H1 (cell line): Measurements from ENCODE around the gene FGF4. TPM values are rescaled to one million over a fixed set of nuclear protein-coding genes. Genes with fewer than 3 reads are reported as not detected.

ENCODE experiments used
- CTCF ChIA-PET: fragments of 300-600 bp; sonication (Branson Sonifier 250); formaldehyde crosslinking; loops from one replicate; lab custom pipeline; 2021; ENCODE audit not compliant: partially characterized antibody; lab: Charles Lee
- POLR2A ChIA-PET: fragments of 300-600 bp; sonication (Branson Sonifier 250); formaldehyde crosslinking; loops from one replicate; lab custom pipeline; 2021; ENCODE audit warnings: inconsistent platforms; ENCODE audit not compliant: partially characterized antibody; lab: Charles Lee
- DNase-seq, 2 experiments: peaks; one replicate each; pipeline versions ENCODE4 v3.0.0 to v3.0.0-alpha.2; 2010 to 2022; ENCODE audit warnings: low spot score in 2 of 2, low read depth in 1 of 2, mixed read lengths in 1 of 2
- FAIRE-seq: peaks from 2 replicates; lab custom pipeline; 2011; peaks lifted over from hg19 to GRCh38; lab: Jason Lieb, UNC
- H2AFZ ChIP-seq: 2 replicates; pipeline ENCODE4 v1.8.1; 2012; ENCODE audit warnings: low read length, inconsistent platforms
- H2AK5ac ChIP-seq: 2 replicates; pipeline ENCODE4 v1.6.1; 2013; ENCODE audit warnings: low read depth, low read length
- H2BK120ac ChIP-seq: replicated peaks from 2 replicates; pipeline ENCODE3; 2013; ENCODE audit warnings: low read depth, low read length, inconsistent platforms
- H2BK12ac ChIP-seq: 2 replicates; pipeline ENCODE4 v1.6.1; 2013; ENCODE audit warnings: low read depth, low read length
- H2BK15ac ChIP-seq: 2 replicates; pipeline ENCODE4 v1.6.1; 2013; ENCODE audit warnings: low read length
- H2BK20ac ChIP-seq: 2 replicates; pipeline ENCODE4 v1.6.1; 2013; ENCODE audit warnings: low read length
- H2BK5ac ChIP-seq: 2 replicates; pipeline ENCODE4 v1.6.1; 2013; ENCODE audit warnings: low read depth, low read length
- H3K14ac ChIP-seq: 2 replicates; pipeline ENCODE4 v1.6.1; 2013; ENCODE audit warnings: inconsistent platforms; ENCODE audit not compliant: insufficient read length
- H3K18ac ChIP-seq: 2 replicates; pipeline ENCODE4 v1.6.1; 2013; ENCODE audit warnings: low read length; ENCODE audit errors: extremely low read depth
- H3K23ac ChIP-seq: 2 replicates; pipeline ENCODE4 v1.6.1; 2013; ENCODE audit warnings: inconsistent platforms; ENCODE audit not compliant: insufficient read length
- H3K23me2 ChIP-seq: 2 replicates; pipeline ENCODE4 v1.6.1; 2013; ENCODE audit warnings: low read depth, low read length
- H3K27ac ChIP-seq: 2 replicates; pipeline ENCODE4 v1.6.1; 2011; ENCODE audit warnings: low read depth, low read length, inconsistent platforms
- H3K27me3 ChIP-seq, 4 experiments: replicated peaks in 1 of 4; 1 replicate in 1 of 4; 2 replicates in 3 of 4; pipeline versions ENCODE4 v1.6.1 to v1.8.1; 2011 to 2013; ENCODE audit warnings: low read length in 3 of 4, mild to moderate bottlenecking in 3 of 4, inconsistent platforms in 2 of 4, mixed read lengths in 2 of 4, moderate library complexity in 1 of 4; ENCODE audit not compliant: control insufficient read depth in 3 of 4, insufficient read depth in 3 of 4; ENCODE audit errors: extremely low read depth in 1 of 4
- H3K36me3 ChIP-seq, 4 experiments: 2 replicates each; pipeline versions ENCODE4 v1.6.1 to v1.8.1; 2011 to 2013; ENCODE audit warnings: mild to moderate bottlenecking in 4 of 4, low read length in 3 of 4, moderate library complexity in 2 of 4, control low read depth in 1 of 4, inconsistent platforms in 1 of 4; ENCODE audit not compliant: insufficient read depth in 4 of 4, control insufficient read depth in 2 of 4
- H3K4ac ChIP-seq: replicated peaks from 2 replicates; pipeline ENCODE3; 2013; ENCODE audit warnings: low read length, low read depth, mixed read lengths, inconsistent platforms; ENCODE audit not compliant: insufficient read length
- H3K4me1 ChIP-seq, 4 experiments: replicated peaks in 1 of 4; 1 replicate in 1 of 4; 2 replicates in 3 of 4; pipeline versions ENCODE4 v1.6.1 to v1.8.1; 2011 to 2013; ENCODE audit warnings: low read length in 3 of 4, inconsistent platforms in 2 of 4, mixed read lengths in 1 of 4; ENCODE audit not compliant: insufficient read depth in 4 of 4, control insufficient read depth in 3 of 4
- H3K4me2 ChIP-seq, 2 experiments: 2 replicates each; pipeline versions ENCODE4 v1.6.1 to v1.8.1; 2011 to 2013; ENCODE audit warnings: low read depth in 2 of 2, low read length in 2 of 2, control low read depth in 1 of 2, inconsistent platforms in 1 of 2, mild to moderate bottlenecking in 1 of 2; ENCODE audit not compliant: insufficient read depth in 1 of 2
- H3K4me3 ChIP-seq, 4 experiments: fragments of 200-600, 300-600 bp in 1 of 4; sonication (generic), shearing (Covaris generic), sonication (Bioruptor Twin) in 1 of 4; 2 replicates each; pipeline versions ENCODE4 v1.5.1 to v1.8.1; 2011 to 2016; ENCODE audit warnings: low read length in 4 of 4, low read depth in 3 of 4, control low read depth in 2 of 4, inconsistent platforms in 2 of 4, mild to moderate bottlenecking in 2 of 4, mixed read lengths in 1 of 4, moderate library complexity in 1 of 4; ENCODE audit not compliant: insufficient read depth in 2 of 4; ENCODE audit errors: extremely low read depth in 1 of 4
- H3K56ac ChIP-seq: replicated peaks from 2 replicates; pipeline ENCODE3; 2013; ENCODE audit warnings: low read depth, mild to moderate bottlenecking, mixed read lengths, low read length, inconsistent platforms; ENCODE audit not compliant: insufficient read length
- H3K79me1 ChIP-seq: 2 replicates; pipeline ENCODE4 v1.6.1; 2013; ENCODE audit warnings: low read depth, low read length, control low read depth
- H3K79me2 ChIP-seq, 2 experiments: 2 replicates each; pipeline versions ENCODE4 v1.6.1 to v1.8.1; 2012 to 2013; ENCODE audit warnings: low read length in 2 of 2, mild to moderate bottlenecking in 2 of 2, inconsistent platforms in 1 of 2; ENCODE audit not compliant: insufficient read depth in 2 of 2, control insufficient read depth in 1 of 2
- H3K9ac ChIP-seq, 4 experiments: replicated peaks in 1 of 4; 1 replicate in 1 of 4; 2 replicates in 3 of 4; pipeline versions ENCODE4 v1.6.1 to v1.8.1; 2011 to 2013; ENCODE audit warnings: low read depth in 3 of 4, low read length in 3 of 4, control low read depth in 2 of 4, mild to moderate bottlenecking in 2 of 4, moderate library complexity in 2 of 4, inconsistent platforms in 1 of 4; ENCODE audit errors: extremely low read depth in 1 of 4
- H3K9me3 ChIP-seq, 2 experiments: 2 replicates each; pipeline versions ENCODE4 v1.6.1 to v1.8.1; 2012 to 2013; ENCODE audit warnings: mild to moderate bottlenecking in 2 of 2, moderate library complexity in 2 of 2, control low read depth in 1 of 2, inconsistent platforms in 1 of 2, low read depth in 1 of 2, low read length in 1 of 2, mixed read lengths in 1 of 2; ENCODE audit not compliant: insufficient read depth in 2 of 2
- H4K20me1 ChIP-seq, 2 experiments: replicated peaks in 1 of 2; 2 replicates each; pipeline versions ENCODE3 to v1.8.1; 2011 to 2013; ENCODE audit warnings: inconsistent platforms in 2 of 2, low read length in 2 of 2, mild to moderate bottlenecking in 1 of 2; ENCODE audit not compliant: insufficient read depth in 2 of 2, control insufficient read depth in 1 of 2
- H4K5ac ChIP-seq: 2 replicates; pipeline ENCODE4 v1.6.1; 2013; ENCODE audit warnings: low read length, low read depth, mixed read lengths, inconsistent platforms; ENCODE audit not compliant: insufficient read length
- H4K8ac ChIP-seq: 2 replicates; pipeline ENCODE4 v1.8.0; 2013; ENCODE audit warnings: mild to moderate bottlenecking, moderate library complexity, low read length, inconsistent platforms; ENCODE audit not compliant: insufficient read depth; ENCODE audit errors: extremely low read depth
- H4K91ac ChIP-seq: replicated peaks from 2 replicates; pipeline ENCODE3; 2013; ENCODE audit warnings: low read length, mixed read lengths, inconsistent platforms; ENCODE audit not compliant: insufficient read length
- ATF3 ChIP-seq: IDR thresholded peaks from 2 replicates; pipeline ENCODE4 v1.6.1; 2011; ENCODE audit warnings: low read depth, mild to moderate bottlenecking, low read length; ENCODE audit not compliant: insufficient read depth
- CBX5 ChIP-seq: fragments of 300-800, 300-1000 bp; sonication (generic); IDR thresholded peaks from 2 replicates; pipeline ENCODE4 v1.7.1; 2016; ENCODE audit warnings: antibody characterized with exemption, low read length, low read depth
- CHD1 ChIP-seq: IDR thresholded peaks from 2 replicates; pipeline ENCODE4 v1.6.1; 2012; ENCODE audit warnings: low read depth, low read length, improper control_type of control experiment
- GABPA ChIP-seq: IDR thresholded peaks from 2 replicates; pipeline ENCODE4 v1.6.1; 2011; ENCODE audit warnings: mild to moderate bottlenecking, low read length, moderate library complexity, borderline replicate concordance; ENCODE audit not compliant: insufficient read depth
- KDM1A ChIP-seq: fragments of 200-600, 300-600 bp; sonication (generic); IDR thresholded peaks from 2 replicates; pipeline ENCODE4 v1.7.1; 2016; ENCODE audit warnings: mild to moderate bottlenecking, low read length, borderline replicate concordance
- KDM4A ChIP-seq: IDR thresholded peaks from one replicate; pipeline ENCODE4 v1.7.1; 2012; ENCODE audit warnings: low read depth, mild to moderate bottlenecking, moderate library complexity, low read length, inconsistent platforms; ENCODE audit not compliant: severe bottlenecking
- MAFK ChIP-seq: IDR thresholded peaks from 2 replicates; pipeline ENCODE4 v1.6.1; 2012; ENCODE audit warnings: low read depth, mild to moderate bottlenecking, improper control_type of control experiment, low read length
- MAX ChIP-seq: IDR thresholded peaks from 2 replicates; pipeline ENCODE4 v1.6.1; 2012; ENCODE audit warnings: inconsistent platforms
- POU5F1 ChIP-seq: IDR thresholded peaks from 2 replicates; pipeline ENCODE4 v1.6.1; 2011; ENCODE audit warnings: low read depth, mild to moderate bottlenecking, low read length, moderate library complexity
- RFX5 ChIP-seq: IDR thresholded peaks from 2 replicates; pipeline ENCODE4 v1.6.1; 2011; ENCODE audit warnings: low read depth, low read length, improper control_type of control experiment, borderline replicate concordance
- SUZ12 ChIP-seq: fragments of 200-600 bp; sonication (generic); IDR thresholded peaks from 2 replicates; pipeline ENCODE4 v1.6.1; 2012; ENCODE audit warnings: mild to moderate bottlenecking, inconsistent platforms, low read length, moderate library complexity, mixed read lengths
- TBP ChIP-seq: IDR thresholded peaks from 2 replicates; pipeline ENCODE4 v1.6.1; 2011; ENCODE audit warnings: low read depth, low read length, improper control_type of control experiment
- USF2 ChIP-seq: IDR thresholded peaks from 2 replicates; pipeline ENCODE4 v1.6.1; 2011; ENCODE audit warnings: low read length, improper control_type of control experiment
- WGBS, 2 experiments: shearing (Covaris generic) in 1 of 2; methylation state at CpG; one replicate each; pipeline versions ENCODE4 v1.1.6 to v1.1.7; 2013 to 2015; ENCODE audit warnings: low lambda C conversion rate in 2 of 2, mixed read lengths in 2 of 2, inconsistent platforms in 1 of 2, low coverage in 1 of 2, missing lambda C conversion rate in 1 of 2; ENCODE audit not compliant: insufficient replicate concordance in 2 of 2, insufficient coverage in 1 of 2, insufficient read length in 1 of 2; ENCODE audit errors: extremely low coverage in 1 of 2, missing lambda C conversion rate in 1 of 2; 5-methylcytosine and 5-hydroxymethylcytosine counted together
- polyA plus RNA-seq, 7 experiments: library from polyadenylated mRNA; depleted of rRNA in 3 of 7; stranded (reverse) in 5 of 7; unstranded in 2 of 7; fragments of >200 nt in 5 of 7; fragments of 200-250 nt in 2 of 7; gene quantifications; 1 replicate in 5 of 7; 2 replicates in 1 of 7; 4 replicates in 1 of 7; pipeline versions ENCODE4 v1.2.1 to v1.2.3, GENCODE V29; 2011 to 2013; ENCODE audit warnings: missing spikeins in 2 of 7, mixed read lengths in 2 of 7
- total RNA-seq: library from RNA; stranded (reverse); fragmentation: NEBNext Ultra II Directional; extraction: Animal tissue kit (Norgen Biotek cat#: 25700); gene quantifications from 2 replicates; pipeline ENCODE4 v1.2.1, GENCODE V29; 2021

Gene FGF4
- total and polyA plus RNA-seq, 2 of the 8 experiments (the other 6 are each of a cell fraction or from before 2014, with no cell fraction given) = 0.57 to 2.0 TPM

- Histone ChIP-seq H3K27me3 (no peaks in the 10 kb centered on the region), H3K4ac (no peak overlapping the region), H3K23me2 (0 out of 2 replicates have a peak, but pooled peaks cover 1% of the 10 kb centered on the region), H2AFZ (no peak overlapping the region), H2AK5ac (peak overlapping the region; percentile 53; the same call in 1 of the 2 replicates), H2BK12ac (peak overlapping the region; percentile 84; the same call in 1 of the 2 replicates), H2BK5ac (no peak overlapping the region), H4K20me1 (no peaks in the 10 kb centered on the region), H3K23ac (no peak overlapping the region), H2BK20ac (no peak overlapping the region), H4K91ac (peak overlapping the region; percentile 74), H3K4me1 (peaks cover 0 to 2% (median under 1%) of the 10 kb centered on the region in 4 experiments; a peak in 3 of 7 replicates), H3K9me3 (no peaks in the 10 kb centered on the region), H4K5ac (no peak overlapping the region), H3K79me1 (no peaks in the 10 kb centered on the region), H3K27ac (no peak overlapping the region), H3K56ac (no peak overlapping the region), H3K14ac (no peak overlapping the region), H4K8ac (no peak overlapping the region), H2BK15ac (no peak overlapping the region), H3K79me2 (no peaks in the 10 kb centered on the region), H2BK120ac (no peak overlapping the region), H3K9ac (no peak overlapping the region), H3K4me2 (no peak overlapping the region), H3K18ac (no peak overlapping the region), H3K4me3 (no peak overlapping the region), H3K36me3 (no peaks in the 10 kb centered on the region)
- POLR2A ChIA-PET = no interaction called here
- CTCF ChIA-PET = no interaction called here
- DNase-seq (no peak), FAIRE-seq (no peak)
- WGBS, 2 experiments = 93% methylated on average over 10 of the region's 10 CpGs; no CpG with 5 or more reads in 1 of the 2 experiments
- no peak for TF ChIP-seq TBP
- TF ChIP-seq GABPA = no peak
- TF ChIP-seq CBX5 = no peak
- TF ChIP-seq SUZ12 = no peak
- TF ChIP-seq POU5F1 = no peak
- no peak for TF ChIP-seq USF2
- no peak for TF ChIP-seq MAX
- no peak for TF ChIP-seq RFX5
- TF ChIP-seq CHD1 = no peak
- no peak for TF ChIP-seq KDM1A
- TF ChIP-seq KDM4A = no peak
- no peak for TF ChIP-seq ATF3
- TF ChIP-seq MAFK = no peak
Measured at GRCh38 chr11:69745201-69745600, 29.9 kb downstream of the FGF4 start.
